Hepatocyte (in vitro differentiated cells): ENCODE measurements around the gene IFT122. TPM values are rescaled to one million over a fixed set of nuclear protein-coding genes. Genes with fewer than 3 reads are reported as not detected.

Experiments used
- DNase-seq: peaks from one replicate; pipeline ENCODE4 v3.0.0-alpha.2; 2016; ENCODE audit warnings: low spot score
- H2AFZ ChIP-seq: fragments of 200-600 bp; sonication (generic); 2 replicates; pipeline ENCODE4 v1.6.0; 2016; ENCODE audit warnings: antibody characterized with exemption, mild to moderate bottlenecking
- H3K27ac ChIP-seq: fragments of 200-600 bp; sonication (generic); 2 replicates; pipeline ENCODE4 v1.5.1; 2016; ENCODE audit warnings: mild to moderate bottlenecking
- H3K27me3 ChIP-seq: fragments of 200-600 bp; sonication (generic); 2 replicates; pipeline ENCODE4 v1.6.1; 2016
- H3K36me3 ChIP-seq: fragments of 200-600 bp; sonication (generic); replicated peaks from 2 replicates; pipeline ENCODE4 v1.5.1; 2016; ENCODE audit warnings: low read depth; ENCODE audit not compliant: insufficient read depth
- H3K4me1 ChIP-seq: fragments of 200-600 bp; sonication (generic); 2 replicates; pipeline ENCODE4 v1.5.1; 2016; ENCODE audit warnings: mild to moderate bottlenecking, moderate library complexity; ENCODE audit not compliant: insufficient read depth
- H3K4me2 ChIP-seq: fragments of 200-600 bp; sonication (generic); 2 replicates; pipeline ENCODE4 v1.6.0; 2016
- H3K4me3 ChIP-seq: fragments of 200-600 bp; sonication (generic); 2 replicates; pipeline ENCODE4 v1.5.1; 2016; ENCODE audit warnings: mild to moderate bottlenecking
- H3K79me2 ChIP-seq: fragments of 200-600 bp; sonication (generic); 2 replicates; pipeline ENCODE4 v1.6.0; 2017; ENCODE audit warnings: mild to moderate bottlenecking
- H3K9me2 ChIP-seq: fragments of 200-600 bp; sonication (generic); replicated peaks from 2 replicates; pipeline ENCODE4 v1.6.0; 2017; ENCODE audit warnings: mild to moderate bottlenecking; ENCODE audit not compliant: insufficient read depth
- H3K9me3 ChIP-seq: fragments of 200-600 bp; sonication (generic); 2 replicates; pipeline ENCODE4 v1.5.1; 2016; ENCODE audit warnings: low read depth, mild to moderate bottlenecking
- H4K20me1 ChIP-seq: fragments of 200-600 bp; sonication (generic); 2 replicates; pipeline ENCODE4 v1.6.0; 2016; ENCODE audit warnings: mild to moderate bottlenecking; ENCODE audit not compliant: insufficient read depth, poor library complexity, severe bottlenecking
- EZH2 ChIP-seq: fragments of 200-600 bp; sonication (generic); IDR thresholded peaks from 2 replicates; pipeline ENCODE4 v1.6.1; 2016; ENCODE audit warnings: antibody characterized with exemption, mild to moderate bottlenecking, borderline replicate concordance
- EZH2phosphoT487 ChIP-seq: fragments of 200-600 bp; sonication (generic); IDR thresholded peaks from one replicate; pipeline ENCODE4 v1.6.1; 2018; ENCODE audit warnings: antibody characterized with exemption, mild to moderate bottlenecking, low read depth, moderate library complexity; ENCODE audit not compliant: unreplicated experiment, severe bottlenecking
- WGBS: methylation state at CpG from one replicate; pipeline ENCODE4 v1.1.6; 2016; ENCODE audit warnings: low lambda C conversion rate; ENCODE audit errors: missing lambda C conversion rate; 5-methylcytosine and 5-hydroxymethylcytosine counted together
- polyA plus RNA-seq: library from polyadenylated mRNA; unstranded; fragments of >200 nt; fragmentation: Nextera tagmentation; extraction: Ambion mirVana; gene quantifications from 2 replicates; pipeline ENCODE4 v1.2.1, GENCODE V29; 2016
- total RNA-seq: library from RNA; depleted of rRNA; stranded (reverse); fragments of >200 nt; gene quantifications from 2 replicates; pipeline ENCODE4 v1.2.3, GENCODE V29; 2014
- TF ChIP-seq, protein P1 (sequence below): fragments of 200-600 bp; sonication (generic); IDR thresholded peaks from 2 replicates; pipeline ENCODE4 v1.5.1; 2016; ENCODE audit warnings: antibody characterized with exemption, mild to moderate bottlenecking; ENCODE audit not compliant: poor library complexity

Gene IFT122
- total and polyA plus RNA-seq, 2 experiments from 2014 or later: 11.4 to 14.6 TPM

DNA sequence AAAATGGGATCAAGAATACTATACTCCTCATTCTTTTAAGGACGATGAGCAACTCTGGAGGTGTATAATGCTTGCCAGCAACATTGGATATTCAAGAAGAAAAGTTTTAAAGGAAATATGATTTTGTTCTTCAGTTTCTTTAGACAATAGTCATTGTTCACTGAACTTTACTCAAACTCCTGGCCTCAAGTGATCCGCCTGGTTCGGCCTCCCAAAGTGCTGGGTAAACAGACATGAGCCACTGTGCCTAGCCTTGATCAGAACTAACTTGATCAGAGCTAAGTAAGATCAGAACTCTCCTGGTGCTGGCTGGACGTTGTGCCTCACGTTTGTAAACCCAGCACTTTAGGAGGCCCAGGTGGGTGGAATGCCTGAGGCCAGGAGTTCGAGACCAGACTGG lies 24.2 kb upstream of the IFT122 start:
- WGBS: 82% methylated on average over 6 of the region's 6 CpGs
- no peak overlapping the region for H3K4me2 ChIP-seq
- no peak for DNase-seq
- no peaks in the 10 kb centered on the region for H4K20me1 ChIP-seq
- TF ChIP-seq EZH2phosphoT487 (no peak), EZH2 (no peak)
- TF ChIP-seq, protein P1, sequence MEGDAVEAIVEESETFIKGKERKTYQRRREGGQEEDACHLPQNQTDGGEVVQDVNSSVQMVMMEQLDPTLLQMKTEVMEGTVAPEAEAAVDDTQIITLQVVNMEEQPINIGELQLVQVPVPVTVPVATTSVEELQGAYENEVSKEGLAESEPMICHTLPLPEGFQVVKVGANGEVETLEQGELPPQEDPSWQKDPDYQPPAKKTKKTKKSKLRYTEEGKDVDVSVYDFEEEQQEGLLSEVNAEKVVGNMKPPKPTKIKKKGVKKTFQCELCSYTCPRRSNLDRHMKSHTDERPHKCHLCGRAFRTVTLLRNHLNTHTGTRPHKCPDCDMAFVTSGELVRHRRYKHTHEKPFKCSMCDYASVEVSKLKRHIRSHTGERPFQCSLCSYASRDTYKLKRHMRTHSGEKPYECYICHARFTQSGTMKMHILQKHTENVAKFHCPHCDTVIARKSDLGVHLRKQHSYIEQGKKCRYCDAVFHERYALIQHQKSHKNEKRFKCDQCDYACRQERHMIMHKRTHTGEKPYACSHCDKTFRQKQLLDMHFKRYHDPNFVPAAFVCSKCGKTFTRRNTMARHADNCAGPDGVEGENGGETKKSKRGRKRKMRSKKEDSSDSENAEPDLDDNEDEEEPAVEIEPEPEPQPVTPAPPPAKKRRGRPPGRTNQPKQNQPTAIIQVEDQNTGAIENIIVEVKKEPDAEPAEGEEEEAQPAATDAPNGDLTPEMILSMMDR: no peak
- H3K9me2 ChIP-seq: no peaks in the 10 kb centered on the region
- H3K4me3 ChIP-seq: no peak overlapping the region
- no peaks in the 10 kb centered on the region for H3K27me3 ChIP-seq
- H2AFZ ChIP-seq: no peak overlapping the region
- no peak overlapping the region for H3K27ac ChIP-seq
- no peaks in the 10 kb centered on the region for H3K36me3 ChIP-seq
- no peaks in the 10 kb centered on the region for H3K79me2 ChIP-seq
- no peaks in the 10 kb centered on the region for H3K9me3 ChIP-seq
- H3K4me1 ChIP-seq: peaks cover 29% of the 10 kb centered on the region

DNA sequence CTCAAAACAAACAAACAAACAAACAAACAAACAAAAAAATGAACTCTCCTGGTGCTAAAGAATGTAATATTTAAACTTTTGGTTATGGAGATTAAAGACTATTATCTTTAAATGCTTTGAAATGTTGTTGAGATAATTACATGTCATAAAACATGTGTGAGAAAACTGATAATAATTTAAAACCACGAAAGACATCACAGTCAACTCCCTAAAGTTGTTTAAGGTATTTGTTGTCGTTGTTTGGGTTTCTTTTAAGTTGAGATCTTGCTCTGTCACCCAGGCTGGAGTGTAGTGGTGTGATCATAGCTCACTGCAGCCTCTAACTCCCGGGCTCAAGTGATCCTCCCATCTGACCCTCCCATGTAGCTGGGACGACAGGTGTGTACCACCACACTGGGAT lies 23.6 kb upstream of the IFT122 start:
- H3K4me3 ChIP-seq: no peak overlapping the region
- WGBS: 82% methylated on average over 4 of the region's 4 CpGs
- no peak overlapping the region for H3K4me2 ChIP-seq
- no peak for DNase-seq
- TF ChIP-seq, protein P1: no peak
- no peak for TF ChIP-seq EZH2phosphoT487
- TF ChIP-seq EZH2: no peak
- H4K20me1 ChIP-seq: no peaks in the 10 kb centered on the region
- no peaks in the 10 kb centered on the region for H3K9me3 ChIP-seq
- H3K9me2 ChIP-seq: no peaks in the 10 kb centered on the region
- no peak overlapping the region for H3K27ac ChIP-seq
- no peak overlapping the region for H2AFZ ChIP-seq
- H3K27me3 ChIP-seq: no peaks in the 10 kb centered on the region
- H3K4me1 ChIP-seq: peaks cover 29% of the 10 kb centered on the region
- no peaks in the 10 kb centered on the region for H3K79me2 ChIP-seq
- no peaks in the 10 kb centered on the region for H3K36me3 ChIP-seq

DNA sequence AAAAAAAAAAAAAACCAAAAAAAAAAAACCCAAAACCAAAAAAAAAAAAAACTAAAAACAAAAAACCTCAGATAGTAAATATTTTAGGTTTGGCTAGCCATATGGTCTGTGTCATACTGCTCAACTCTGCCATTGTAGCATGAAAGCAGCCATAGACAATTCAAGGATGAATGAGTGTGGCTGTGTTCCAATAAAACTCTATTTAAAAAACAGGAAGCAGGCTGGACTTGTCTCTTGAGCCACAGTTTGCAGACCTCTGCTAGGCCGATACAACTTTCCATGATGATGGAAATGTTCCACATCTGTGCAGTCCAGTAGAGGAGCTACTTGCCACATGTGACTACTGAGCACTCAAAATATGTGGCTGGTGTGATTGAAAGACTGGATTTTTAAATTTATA lies 22.7 kb upstream of the IFT122 start:
- Histone ChIP-seq H3K27ac (no peak overlapping the region), H3K9me3 (no peaks in the 10 kb centered on the region), H4K20me1 (no peaks in the 10 kb centered on the region), H3K4me1 (peaks cover 28% of the 10 kb centered on the region), H3K9me2 (no peaks in the 10 kb centered on the region), H3K4me2 (no peak overlapping the region), H3K4me3 (no peak overlapping the region), H2AFZ (no peak overlapping the region), H3K36me3 (no peaks in the 10 kb centered on the region), H3K79me2 (no peaks in the 10 kb centered on the region), H3K27me3 (no peaks in the 10 kb centered on the region)
- WGBS: 60% methylated on average over 1 of the region's 1 CpG
- DNase-seq: no peak
- TF ChIP-seq EZH2phosphoT487: no peak
- TF ChIP-seq EZH2: no peak
- TF ChIP-seq, protein P1: no peak
